ENCODE results near the gene PRSS56. TPM values are rescaled to one million over a fixed set of nuclear protein-coding genes. Genes with fewer than 3 reads are reported as not detected.

Gene PRSS56
- total and polyA plus RNA-seq, 3 donors from 2014 or later: 0.86 to 1.2 (median 0.87) TPM

DNA sequence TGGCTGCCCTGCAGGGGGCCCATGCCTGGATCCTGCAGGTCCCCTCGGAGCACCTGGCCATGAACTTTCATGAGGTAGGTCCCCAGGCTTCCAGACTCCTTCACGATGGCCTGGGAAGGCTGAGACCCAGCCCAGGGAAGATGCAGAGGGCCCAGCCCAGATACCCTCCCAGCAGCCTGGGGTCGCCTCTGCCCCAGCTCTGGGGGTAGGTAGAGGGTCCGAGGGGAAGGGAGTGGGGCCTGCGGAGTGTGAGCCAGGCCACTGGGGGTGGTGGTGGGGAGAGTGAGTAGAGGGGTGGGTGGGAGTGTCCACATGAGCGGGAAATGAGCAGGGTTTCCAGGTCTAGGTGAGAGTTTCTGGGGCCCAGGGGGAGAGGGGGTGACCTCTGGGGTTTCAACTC, 4.6 kb downstream of the PRSS56 start:
- TF ChIP-seq POLR2A (IDR thresholded peaks at IDR 0.05): no peak
- TF ChIP-seq, protein P1, sequence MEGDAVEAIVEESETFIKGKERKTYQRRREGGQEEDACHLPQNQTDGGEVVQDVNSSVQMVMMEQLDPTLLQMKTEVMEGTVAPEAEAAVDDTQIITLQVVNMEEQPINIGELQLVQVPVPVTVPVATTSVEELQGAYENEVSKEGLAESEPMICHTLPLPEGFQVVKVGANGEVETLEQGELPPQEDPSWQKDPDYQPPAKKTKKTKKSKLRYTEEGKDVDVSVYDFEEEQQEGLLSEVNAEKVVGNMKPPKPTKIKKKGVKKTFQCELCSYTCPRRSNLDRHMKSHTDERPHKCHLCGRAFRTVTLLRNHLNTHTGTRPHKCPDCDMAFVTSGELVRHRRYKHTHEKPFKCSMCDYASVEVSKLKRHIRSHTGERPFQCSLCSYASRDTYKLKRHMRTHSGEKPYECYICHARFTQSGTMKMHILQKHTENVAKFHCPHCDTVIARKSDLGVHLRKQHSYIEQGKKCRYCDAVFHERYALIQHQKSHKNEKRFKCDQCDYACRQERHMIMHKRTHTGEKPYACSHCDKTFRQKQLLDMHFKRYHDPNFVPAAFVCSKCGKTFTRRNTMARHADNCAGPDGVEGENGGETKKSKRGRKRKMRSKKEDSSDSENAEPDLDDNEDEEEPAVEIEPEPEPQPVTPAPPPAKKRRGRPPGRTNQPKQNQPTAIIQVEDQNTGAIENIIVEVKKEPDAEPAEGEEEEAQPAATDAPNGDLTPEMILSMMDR (IDR thresholded peaks at IDR 0.05): no peak
- H3K27ac ChIP-seq: no peak overlapping the region
- DNase-seq: no peak
- no peaks in the 10 kb centered on the region for H3K27me3 ChIP-seq
- intact Hi-C loops (cut with DNase I; ENCODE audit: low total_unique reads): no loop called here
- no peaks in the 10 kb centered on the region for H3K36me3 ChIP-seq (ENCODE audit: low read depth, missing control alignments)
- no peaks in the 10 kb centered on the region for H3K9me3 ChIP-seq
- WGBS, 2 donors: 61 to 63% methylated on average over 6 of the region's 6 CpGs
- H3K4me3 ChIP-seq: no peak overlapping the region
- peaks cover 8% of the 10 kb centered on the region for H3K4me1 ChIP-seq

DNA sequence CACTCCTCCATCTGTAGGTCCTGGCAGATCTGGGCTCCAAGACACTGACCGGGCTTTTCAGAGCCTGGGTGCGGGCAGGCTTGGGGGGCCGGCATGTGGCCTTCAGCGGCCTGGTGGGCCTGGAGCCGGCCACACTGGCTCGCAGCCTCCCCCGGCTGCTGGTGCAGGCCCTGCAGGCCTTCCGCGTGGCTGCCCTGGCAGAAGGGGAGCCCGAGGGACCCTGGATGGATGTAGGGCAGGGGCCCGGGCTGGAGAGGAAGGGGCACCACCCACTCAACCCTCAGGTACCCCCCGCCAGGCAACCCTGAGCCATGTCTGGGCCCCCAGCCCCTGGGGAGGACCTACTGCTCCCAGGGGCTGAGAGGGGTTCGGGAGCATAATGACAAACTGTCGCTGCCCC, 5.0 kb downstream of the PRSS56 start:
- TF ChIP-seq POLR2A (IDR thresholded peaks at IDR 0.05): no peak
- TF ChIP-seq, protein P1 (IDR thresholded peaks at IDR 0.05): no peak
- no peak for DNase-seq
- Histone ChIP-seq H3K36me3 (ENCODE audit: low read depth, missing control alignments) (no peaks in the 10 kb centered on the region), H3K27me3 (no peaks in the 10 kb centered on the region), H3K9me3 (no peaks in the 10 kb centered on the region), H3K4me1 (peaks cover 8% of the 10 kb centered on the region), H3K27ac (no peak overlapping the region), H3K4me3 (no peak overlapping the region)
- WGBS, 2 donors: 56 to 68% methylated on average over 3 to 11 of the region's 14 CpGs
- intact Hi-C loops (cut with DNase I; ENCODE audit: low total_unique reads): no loop called here

DNA sequence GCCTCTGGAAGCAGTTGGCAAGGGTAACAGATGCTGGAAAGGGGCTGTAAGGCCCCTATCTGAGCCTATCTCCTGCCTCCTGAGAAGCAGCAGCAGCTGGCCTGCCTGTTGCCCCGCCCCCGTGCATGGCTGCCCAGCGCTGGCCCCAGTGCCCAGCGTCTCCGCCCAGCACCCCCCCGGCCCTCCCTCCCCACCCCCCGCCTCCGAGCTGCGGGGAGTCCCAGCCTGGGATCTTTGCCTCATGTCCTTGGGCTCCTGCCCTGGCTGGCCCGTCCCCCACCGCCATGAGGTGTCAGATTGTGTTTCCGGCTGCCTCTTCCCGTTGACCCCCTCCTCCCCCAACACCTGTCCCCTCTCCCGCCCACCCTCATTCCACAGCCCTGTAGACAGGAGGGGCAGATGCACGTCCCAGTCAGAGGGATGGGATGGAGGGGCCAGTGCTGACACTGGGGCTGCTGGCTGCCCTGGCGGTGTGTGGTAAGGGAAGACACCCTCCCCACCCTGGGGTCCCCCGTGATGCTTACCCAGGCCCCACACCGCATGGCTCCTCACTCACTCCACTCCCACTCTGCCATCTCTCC, 5.7 kb downstream of the PRSS56 start, which contains the start of gene CHRND:
CHRND (plus strand) TSS at position 370 of the 581 bp plus-strand sequence; CDS start at position 426, 56 bp downstream.
- H3K9me3 ChIP-seq: no peaks in the 10 kb centered on the region
- H3K27ac ChIP-seq: no peak within 1 kb of the TSS
- no peak within 1 kb of the TSS for H3K4me3 ChIP-seq
- 37 to 42% methylated on average over 10 to 18 of the region's 18 CpGs for WGBS, 2 donors
- no peaks in the 10 kb centered on the region for H3K36me3 ChIP-seq (ENCODE audit: low read depth, missing control alignments)
- TF ChIP-seq, protein P1 (IDR thresholded peaks at IDR 0.05): no peak
- TF ChIP-seq POLR2A (IDR thresholded peaks at IDR 0.05): no peak
- no peaks in the 10 kb centered on the region for H3K27me3 ChIP-seq
- peaks cover 8% of the 10 kb centered on the region for H3K4me1 ChIP-seq
- intact Hi-C loops (cut with DNase I; ENCODE audit: low total_unique reads): no loop called here
- peak; percentile 45 for DNase-seq

DNA sequence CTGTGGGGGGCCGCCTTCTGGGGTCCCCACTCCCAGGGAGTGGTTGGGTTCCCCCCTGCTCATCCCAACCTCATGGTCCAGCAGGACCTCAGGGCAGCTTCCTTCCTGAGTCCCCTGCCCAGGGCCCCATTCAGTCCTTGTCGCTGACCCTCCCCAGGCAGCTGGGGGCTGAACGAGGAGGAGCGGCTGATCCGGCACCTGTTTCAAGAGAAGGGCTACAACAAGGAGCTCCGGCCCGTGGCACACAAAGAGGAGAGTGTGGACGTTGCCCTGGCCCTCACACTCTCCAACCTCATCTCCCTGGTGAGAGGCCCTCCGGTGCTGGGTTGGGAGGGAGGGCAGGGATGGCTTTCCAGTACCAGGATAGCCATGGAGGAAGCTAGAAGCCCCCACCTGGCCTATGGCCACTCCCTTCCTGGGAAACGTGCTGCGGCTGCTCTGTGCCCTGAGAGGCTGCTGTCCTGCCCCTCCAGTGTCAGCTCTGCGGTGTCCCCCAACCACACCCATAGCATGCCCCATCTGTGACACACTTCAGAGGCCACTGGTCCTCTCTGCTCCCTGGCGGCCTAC, 6.3 kb downstream of the PRSS56 start:
- no peak overlapping the region for H3K4me3 ChIP-seq
- DNase-seq: no peak
- no peak for TF ChIP-seq POLR2A (IDR thresholded peaks at IDR 0.05)
- H3K36me3 ChIP-seq (ENCODE audit: low read depth, missing control alignments): no peaks in the 10 kb centered on the region
- H3K9me3 ChIP-seq: no peaks in the 10 kb centered on the region
- H3K27me3 ChIP-seq: no peaks in the 10 kb centered on the region
- intact Hi-C loops (cut with DNase I; ENCODE audit: low total_unique reads): no loop called here
- no peak overlapping the region for H3K27ac ChIP-seq
- whole genome bisulfite sequencing, 2 donors: 75 to 76% methylated on average over 5 to 13 of the region's 13 CpGs
- H3K4me1 ChIP-seq: peaks cover 8% of the 10 kb centered on the region

DNA sequence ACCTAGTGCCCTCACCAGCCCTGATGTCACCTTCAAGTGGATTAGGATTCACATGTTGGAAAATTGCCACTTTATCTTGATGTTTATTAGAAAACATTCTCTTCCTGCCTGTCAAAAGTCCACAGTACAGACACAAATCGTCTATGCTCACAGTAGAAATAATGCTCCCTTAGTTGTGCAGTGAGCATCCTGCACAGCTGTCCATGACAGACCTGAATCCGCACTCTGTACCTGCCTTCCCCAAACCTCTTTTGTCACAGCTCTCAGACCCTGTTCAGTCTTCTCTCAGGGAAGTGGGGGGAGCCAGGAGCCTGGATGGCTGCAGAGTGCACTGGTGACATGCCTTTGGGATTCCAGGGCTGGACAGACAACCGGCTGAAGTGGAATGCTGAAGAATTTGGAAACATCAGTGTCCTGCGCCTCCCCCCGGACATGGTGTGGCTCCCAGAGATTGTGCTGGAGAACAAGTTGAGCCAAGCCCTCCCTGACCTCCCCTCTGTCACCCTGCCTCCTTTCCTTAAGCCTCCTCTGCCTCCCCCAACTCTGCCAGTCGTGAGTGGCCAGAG, 7.8 kb downstream of the PRSS56 start:
- WGBS, 2 donors: 76 to 82% methylated on average over 6 of the region's 6 CpGs
- intact Hi-C loops (cut with DNase I; ENCODE audit: low total_unique reads): no loop called here

More for the DNA sequence above, 7.8 kb downstream of the PRSS56 start:
- Histone ChIP-seq H3K27me3 (no peaks in the 10 kb centered on the region), H3K36me3 (ENCODE audit: low read depth, missing control alignments) (no peaks in the 10 kb centered on the region), H3K9me3 (no peaks in the 10 kb centered on the region), H3K27ac (no peak overlapping the region), H3K4me3 (no peak overlapping the region), H3K4me1 (peaks cover 8% of the 10 kb centered on the region)
- DNase-seq: no peak
- TF ChIP-seq, protein P1 (IDR thresholded peaks at IDR 0.05): no peak
- no peak for TF ChIP-seq POLR2A (IDR thresholded peaks at IDR 0.05)

Measured in testis (tissue), 3 donors.